ENCODE data around the gene SPIRE2. TPM values are rescaled to one million over a fixed set of nuclear protein-coding genes. Genes with fewer than 3 reads are reported as not detected.

SPIRE2 gene
- total and polyA plus RNA-seq, 2 of the 13 experiments (the other 11 are each of a cell fraction or from before 2014, with no cell fraction given) = 13.3 to 37.5 TPM

GRCh38 chr16:89915303-89916232 lies 87.3 kb downstream of the SPIRE2 start (continued):
- TF ChIP-seq, protein P1, sequence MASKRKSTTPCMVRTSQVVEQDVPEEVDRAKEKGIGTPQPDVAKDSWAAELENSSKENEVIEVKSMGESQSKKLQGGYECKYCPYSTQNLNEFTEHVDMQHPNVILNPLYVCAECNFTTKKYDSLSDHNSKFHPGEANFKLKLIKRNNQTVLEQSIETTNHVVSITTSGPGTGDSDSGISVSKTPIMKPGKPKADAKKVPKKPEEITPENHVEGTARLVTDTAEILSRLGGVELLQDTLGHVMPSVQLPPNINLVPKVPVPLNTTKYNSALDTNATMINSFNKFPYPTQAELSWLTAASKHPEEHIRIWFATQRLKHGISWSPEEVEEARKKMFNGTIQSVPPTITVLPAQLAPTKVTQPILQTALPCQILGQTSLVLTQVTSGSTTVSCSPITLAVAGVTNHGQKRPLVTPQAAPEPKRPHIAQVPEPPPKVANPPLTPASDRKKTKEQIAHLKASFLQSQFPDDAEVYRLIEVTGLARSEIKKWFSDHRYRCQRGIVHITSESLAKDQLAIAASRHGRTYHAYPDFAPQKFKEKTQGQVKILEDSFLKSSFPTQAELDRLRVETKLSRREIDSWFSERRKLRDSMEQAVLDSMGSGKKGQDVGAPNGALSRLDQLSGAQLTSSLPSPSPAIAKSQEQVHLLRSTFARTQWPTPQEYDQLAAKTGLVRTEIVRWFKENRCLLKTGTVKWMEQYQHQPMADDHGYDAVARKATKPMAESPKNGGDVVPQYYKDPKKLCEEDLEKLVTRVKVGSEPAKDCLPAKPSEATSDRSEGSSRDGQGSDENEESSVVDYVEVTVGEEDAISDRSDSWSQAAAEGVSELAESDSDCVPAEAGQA (IDR thresholded peaks at IDR 0.05; ENCODE audit: low read depth) = no peak
- TF ChIP-seq, protein P1 (CRISPR knock-in tag; IDR thresholded peaks at IDR 0.05; ENCODE audit: borderline replicate concordance) = no peak
- TF ChIP-seq HNF4A (CRISPR knock-in tag; IDR thresholded peaks at IDR 0.05) (peak; percentile 92), ZNF550 (CRISPR knock-in tag; IDR thresholded peaks at IDR 0.05; ENCODE audit: borderline replicate concordance) (peak; percentile 33; the same call in 1 of the 2 replicates), ZNF362 (CRISPR knock-in tag; IDR thresholded peaks at IDR 0.05; ENCODE audit: borderline replicate concordance) (peak; percentile 39; the same call in 1 of the 2 replicates), NCOR1 (IDR thresholded peaks at IDR 0.05; ENCODE audit: borderline replicate concordance, low read length) (peak; percentile 59; the same call in 1 of the 2 replicates), ZBTB40 (IDR thresholded peaks at IDR 0.05) (no peak), ZBTB40 (CRISPR knock-in tag; IDR thresholded peaks at IDR 0.05) (peak; percentile 69), TAF15 (IDR thresholded peaks at IDR 0.05; ENCODE audit: low read depth, low read length, poor library complexity, severe bottlenecking) (no peak), ZNF292 (CRISPR knock-in tag; IDR thresholded peaks at IDR 0.05; ENCODE audit: borderline replicate concordance, low read depth) (peak; percentile 99), JUNB (CRISPR knock-in tag; IDR thresholded peaks at IDR 0.05; ENCODE audit: borderline replicate concordance) (peak; percentile 31; the same call in 1 of the 2 replicates)

All from HepG2 (cell line).